GM12801 (cell line): ENCODE data around the gene URGCP.

ENCODE experiments used
- CTCF ChIP-seq: IDR thresholded peaks from one replicate; pipeline ENCODE4 v1.5.1; 2011; ENCODE audit warnings: control low read depth; ENCODE audit not compliant: insufficient read length; ENCODE audit errors: extremely low read depth

Gene URGCP

GRCh38 chr7:43870316-43870715 is 36.1 kb downstream of the URGCP start:
- no peak for TF ChIP-seq CTCF

DNA sequence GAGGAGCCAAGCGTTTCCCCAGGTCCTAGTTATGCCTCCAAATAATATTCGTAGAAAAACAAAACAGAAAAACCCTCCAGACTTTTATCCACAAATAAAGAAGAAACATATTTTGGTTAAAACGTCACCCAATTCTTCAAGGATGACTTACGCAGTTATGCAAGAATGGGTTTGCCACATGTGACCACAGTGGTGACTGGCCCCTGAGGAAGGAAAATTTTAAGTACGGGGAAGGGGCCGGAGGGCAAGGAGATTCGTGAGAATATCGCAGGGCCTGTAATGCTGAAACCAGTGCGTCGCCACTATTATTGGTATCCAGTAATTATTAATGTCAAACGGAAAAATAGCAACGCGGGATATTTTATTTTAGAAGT is 36.5 kb downstream of the URGCP start:
- no peak for TF ChIP-seq CTCF

DNA sequence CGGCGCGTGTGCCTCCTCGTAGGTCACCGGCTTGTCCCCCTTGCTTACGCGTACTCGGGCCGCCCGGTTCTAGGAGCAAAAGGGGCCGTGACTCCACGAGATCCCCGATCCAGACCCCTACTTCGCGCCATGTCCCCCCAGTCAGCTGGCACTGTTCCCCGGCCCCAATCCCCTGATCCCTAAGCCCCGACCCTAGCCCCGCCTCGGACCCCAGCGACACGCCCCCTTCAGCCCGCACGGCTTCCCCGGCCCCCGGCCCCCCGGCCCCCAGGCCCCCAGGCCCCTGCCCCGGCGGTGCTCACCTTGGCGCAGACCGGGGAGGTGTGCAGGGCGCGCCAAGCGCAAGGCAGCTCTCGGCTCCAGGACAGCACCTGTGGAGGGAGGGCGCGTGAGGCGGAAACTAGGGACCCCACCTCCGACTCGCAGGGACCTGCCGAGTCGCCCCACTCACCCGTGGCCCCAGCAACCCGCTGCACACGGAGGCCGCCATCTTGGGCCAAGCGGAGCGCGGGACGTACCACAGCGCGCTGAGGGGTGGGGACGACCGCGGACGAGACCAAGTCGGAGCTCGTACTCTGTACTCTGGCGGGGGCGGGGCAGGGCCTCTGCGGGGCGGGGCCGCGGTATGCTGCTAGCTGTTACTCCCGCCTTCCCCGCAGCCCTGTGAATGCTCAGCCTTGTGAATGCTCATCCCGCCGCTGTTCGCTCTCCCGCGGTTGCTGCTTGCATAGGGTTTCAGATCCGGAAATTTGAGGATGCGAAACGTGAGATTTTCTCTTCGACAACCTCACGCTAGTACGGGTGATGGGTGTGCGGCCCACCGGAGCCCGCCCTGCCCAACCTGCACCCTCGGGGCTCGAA is 37.2 kb downstream of the URGCP start, which contains the start of gene MRPS24:
Gene MRPS24 (minus strand): TSS at position 512 of the 861 bp plus-strand sequence. CDS start 22 bp downstream, at position 490.
- TF ChIP-seq CTCF = no peak

DNA sequence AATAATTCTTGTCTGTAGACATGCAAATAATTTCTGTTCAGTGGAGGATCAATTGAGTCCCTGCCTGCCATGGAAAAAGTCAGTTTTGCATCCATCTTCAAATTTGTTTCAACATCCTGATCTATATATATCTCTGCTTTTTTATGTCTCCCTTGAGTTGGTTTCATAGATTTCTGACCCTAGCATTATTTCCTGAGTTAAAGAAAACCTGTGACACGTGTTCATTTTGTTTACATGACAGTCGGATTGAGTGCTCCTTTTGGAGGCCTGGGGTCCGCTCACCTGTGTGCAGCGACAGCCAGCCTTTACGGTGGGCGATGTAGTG is 37.8 kb downstream of the URGCP start:
- no peak for TF ChIP-seq CTCF

DNA sequence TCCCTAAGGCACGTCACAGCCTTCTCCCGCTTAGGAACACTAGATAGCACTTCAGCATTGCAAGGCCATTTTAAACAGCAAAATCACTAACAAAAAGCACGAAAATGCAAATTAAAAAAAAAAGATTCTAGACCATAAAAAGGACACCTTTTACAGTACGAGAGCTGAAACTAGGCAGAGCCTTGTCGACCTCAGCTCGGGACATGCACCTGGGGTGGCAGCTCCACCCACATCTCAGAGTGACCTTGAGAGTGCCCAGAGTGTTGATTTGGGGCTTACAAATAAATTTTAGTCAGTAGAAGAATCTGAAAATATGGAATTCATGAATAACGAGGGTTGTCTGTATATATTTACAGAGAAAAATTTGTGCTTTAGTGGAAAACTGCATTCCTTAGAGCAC is 38.2 kb downstream of the URGCP start:
- no peak for TF ChIP-seq CTCF

DNA sequence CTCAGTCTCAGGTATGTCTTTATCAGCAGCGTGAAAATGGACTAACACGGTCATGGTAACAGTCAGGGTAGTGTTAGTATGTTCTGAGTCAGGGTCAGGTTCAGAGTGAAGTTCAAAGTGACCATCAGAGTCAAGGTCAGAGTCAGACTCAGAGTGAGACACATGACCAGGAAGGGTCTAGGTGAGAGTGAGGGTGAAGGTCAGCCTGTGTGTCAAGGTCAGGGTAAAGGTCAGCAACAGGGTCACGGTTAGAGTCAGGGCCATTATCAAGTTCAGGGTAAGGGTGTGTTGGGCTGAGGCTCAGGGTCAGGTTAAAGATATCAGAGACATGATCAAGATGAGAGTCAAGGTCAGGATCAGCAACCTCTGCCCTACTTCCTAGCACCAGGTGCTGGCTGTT is 41.1 kb downstream of the URGCP start:
- TF ChIP-seq CTCF = no peak

- TF ChIP-seq CTCF = no peak
Observed at GRCh38 chr7:43864126-43864525, 42.3 kb downstream of the URGCP start.

DNA sequence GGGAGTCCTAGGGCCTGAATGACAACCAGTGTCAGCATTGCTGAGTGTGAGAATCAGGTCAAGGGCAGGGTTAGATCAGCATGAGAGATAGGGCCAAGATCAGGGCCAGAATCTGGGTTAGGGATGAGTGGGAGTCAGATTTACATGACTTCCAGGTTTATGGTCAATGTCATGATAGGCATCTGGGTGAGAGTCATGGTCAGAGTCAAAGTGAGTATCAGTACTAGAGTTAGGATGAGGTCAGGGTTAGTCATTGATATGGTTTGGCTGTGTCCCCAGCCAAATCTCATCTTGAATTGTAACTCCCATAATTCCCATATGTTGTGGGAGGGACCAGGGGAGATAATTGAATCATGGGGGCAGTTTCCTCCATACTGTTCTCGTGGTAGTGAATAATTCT is 49.4 kb downstream of the URGCP start:
- TF ChIP-seq CTCF = no peak
